GM18909 (cell line): ENCODE results near the gene STING1.

Experiments
- ATAC-seq: cut with Tn5 transposase; IDR thresholded peaks from one replicate; pipeline ENCODE4 v1.9.1; 2021; ENCODE audit warnings: mild to moderate bottlenecking; ENCODE audit not compliant: unreplicated experiment, poor library complexity

STING1 gene

DNA sequence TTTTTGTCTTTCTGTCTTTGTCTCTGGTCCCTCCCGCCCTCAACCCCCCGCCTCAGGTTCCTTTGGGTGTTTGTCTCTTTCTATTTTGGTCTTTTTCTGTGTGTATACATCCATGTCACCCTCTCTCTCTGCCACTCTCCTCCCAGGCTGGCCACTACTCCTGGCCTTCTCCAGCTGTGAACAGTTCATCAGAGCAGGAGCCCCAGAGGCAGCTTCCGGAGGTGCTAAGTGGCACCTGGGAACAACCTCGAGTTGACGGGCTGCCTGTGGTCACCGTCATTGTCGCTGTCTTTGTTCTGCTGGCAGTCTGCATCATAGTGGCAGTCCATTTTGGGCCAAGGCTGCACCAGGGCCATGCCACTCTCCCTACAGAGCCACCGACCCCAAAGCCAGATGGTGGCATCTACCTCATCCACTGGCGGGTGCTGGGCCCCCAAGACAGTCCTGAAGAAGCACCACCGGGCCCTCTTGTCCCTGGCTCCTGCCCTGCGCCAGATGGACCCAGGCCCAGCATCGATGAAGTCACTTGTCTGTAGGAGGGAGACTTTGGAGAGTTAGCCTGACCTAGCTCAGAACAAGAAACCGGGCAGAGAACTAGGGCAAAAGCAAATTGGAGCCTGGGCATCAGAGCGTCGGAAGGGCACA lies 10.1 kb downstream of the STING1 start:
- no peak for ATAC-seq

DNA sequence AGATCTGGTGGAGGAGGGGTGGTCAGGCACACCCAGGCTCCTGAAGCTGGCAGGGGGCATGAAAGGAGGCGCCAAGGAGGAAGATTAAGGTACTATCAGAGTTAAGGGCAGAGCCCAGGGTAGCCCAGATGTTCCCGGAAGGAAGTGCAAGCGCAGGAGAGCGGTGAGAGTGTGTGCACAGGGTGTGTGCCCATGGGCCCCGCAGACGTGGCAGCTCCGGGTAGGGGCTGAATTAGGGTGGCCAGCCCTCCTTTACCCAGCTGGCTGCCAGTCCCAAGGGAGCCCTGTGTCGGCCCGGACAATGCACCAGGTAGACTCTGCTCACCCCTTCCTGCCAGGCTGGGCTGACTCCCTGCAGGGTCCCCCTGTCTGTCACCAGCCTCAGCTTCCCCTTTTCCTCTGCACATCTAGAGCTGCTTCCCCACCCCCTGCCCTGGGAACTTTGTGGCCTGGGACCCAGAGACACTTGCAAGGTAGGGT lies 11.7 kb downstream of the STING1 start, which contains the start of gene SMIM33:
Gene SMIM33 (plus strand): TSS at position 184 of the 480 bp plus-strand sequence. CDS start 118 bp downstream, at position 302.
- ATAC-seq = peak; percentile 59

DNA sequence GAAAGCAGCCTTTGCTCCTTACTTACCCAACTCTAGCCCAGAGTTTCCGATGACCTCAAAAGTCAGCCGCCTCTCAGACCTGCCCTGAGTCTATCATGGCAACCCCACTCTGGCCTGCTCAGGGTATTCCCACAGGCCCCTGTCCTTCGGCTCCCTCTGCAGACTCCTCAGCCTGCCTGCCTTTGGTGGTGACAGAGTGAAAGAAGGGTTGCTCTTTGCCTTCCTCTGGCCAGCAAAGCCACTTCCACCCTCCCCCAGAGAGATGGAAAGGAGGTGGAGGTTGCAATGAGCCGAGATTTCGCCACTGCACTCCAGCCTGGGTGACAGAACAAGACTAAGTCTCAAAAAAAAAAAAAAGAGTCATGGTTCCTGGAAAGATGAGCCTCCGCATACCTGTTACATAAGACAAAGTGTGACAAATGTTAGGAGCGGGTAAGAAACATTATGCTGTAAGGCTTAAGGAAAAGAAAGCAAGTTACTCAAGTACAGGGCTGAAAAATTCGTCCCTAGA lies 14.1 kb downstream of the STING1 start:
- ATAC-seq = no peak

DNA sequence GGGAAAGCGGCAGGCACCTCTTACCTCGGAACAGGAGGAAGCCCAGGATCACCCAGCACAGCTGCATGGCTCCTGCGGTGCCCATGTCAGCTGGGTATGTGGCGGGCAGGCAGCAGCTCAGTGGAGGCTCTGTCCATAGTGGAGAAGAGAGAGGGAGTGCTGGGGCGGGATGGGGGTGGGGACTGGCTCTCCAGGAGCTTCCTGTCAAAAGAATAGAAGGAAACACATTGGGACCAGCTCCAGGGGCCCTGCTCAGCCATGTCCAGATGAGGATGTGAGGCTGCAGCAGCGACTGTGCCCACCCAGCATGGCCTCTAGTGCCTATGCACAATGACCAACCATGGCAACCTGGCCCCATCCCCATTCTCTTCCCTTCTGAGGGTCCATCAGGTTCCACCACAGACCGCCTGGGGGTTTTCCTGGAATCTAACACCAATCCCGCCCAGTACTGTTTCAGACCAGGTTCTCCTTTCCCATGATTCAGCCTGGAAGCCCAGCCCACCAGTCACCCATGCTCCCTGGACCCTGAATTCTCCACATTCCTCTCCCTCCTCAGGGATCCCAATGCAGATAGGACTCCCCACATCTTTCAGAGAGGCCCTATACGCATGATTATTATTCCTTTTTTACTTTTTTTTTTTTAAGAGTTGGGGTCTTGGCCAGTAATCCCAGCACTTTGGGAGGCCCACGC lies 19.8 kb downstream of the STING1 start, which contains the start of gene ECSCR:
Gene ECSCR (minus strand): TSS at position 158 of the 691 bp plus-strand sequence. CDS start 73 bp downstream, at position 85.
- no peak for ATAC-seq

DNA sequence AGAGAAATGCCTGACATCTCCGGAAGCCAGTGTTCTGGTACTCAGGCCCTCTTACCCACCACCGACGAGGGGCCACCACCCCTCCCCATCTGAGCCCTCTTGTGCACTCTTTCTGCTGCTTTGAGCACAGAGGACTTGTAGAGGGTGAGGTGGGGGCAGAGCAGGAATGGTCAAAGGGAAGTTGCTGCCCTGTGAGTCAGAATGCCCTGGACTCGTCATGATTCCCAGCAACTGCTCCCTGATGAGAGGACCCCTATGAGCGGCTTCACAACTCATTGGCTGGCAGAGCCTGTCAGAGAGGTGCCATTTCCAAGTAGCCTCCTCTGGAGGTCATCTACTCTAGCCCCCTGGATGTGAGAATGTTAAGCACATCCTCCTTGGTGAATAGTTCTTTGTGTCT lies 20.9 kb downstream of the STING1 start:
- ATAC-seq = no peak

DNA sequence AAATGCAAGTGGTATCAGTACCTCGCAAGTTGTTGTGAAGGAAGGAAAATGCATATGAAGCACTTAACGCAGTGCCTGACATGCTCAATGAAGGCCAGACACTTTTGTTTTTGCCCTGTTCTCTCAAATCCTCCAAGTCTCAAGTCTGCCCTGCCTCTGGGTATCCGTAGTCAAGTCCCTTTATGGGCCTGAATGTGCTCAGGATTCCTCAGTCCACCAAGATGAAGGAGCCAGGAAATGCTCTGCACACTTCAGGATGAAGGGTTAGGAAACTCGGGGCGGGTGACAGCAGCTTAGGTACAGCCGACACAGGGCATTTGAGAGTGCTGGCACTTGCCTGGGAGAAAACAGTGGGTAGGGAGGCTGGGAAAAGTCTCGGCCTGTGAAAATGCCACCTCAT lies 21.4 kb downstream of the STING1 start:
- no peak for ATAC-seq

DNA sequence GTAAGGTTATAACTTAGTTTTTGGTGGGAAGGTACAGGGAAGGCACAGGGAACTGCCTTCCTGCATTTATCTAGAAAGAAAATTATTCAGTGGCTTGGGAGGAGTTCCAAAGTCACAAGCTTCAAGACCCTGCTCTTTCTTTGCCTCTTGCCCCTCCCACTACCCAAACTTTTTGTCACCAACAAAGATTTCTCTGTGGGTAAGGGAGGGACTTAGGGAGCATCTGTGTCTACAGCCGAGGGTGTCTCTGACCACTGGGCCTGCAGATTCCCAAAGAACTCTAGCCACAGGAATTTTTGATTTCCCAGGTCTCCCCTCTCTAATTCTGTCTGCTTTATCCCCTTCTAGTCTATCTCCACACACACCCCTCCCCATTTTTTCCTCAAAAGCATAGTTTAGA lies 22.1 kb downstream of the STING1 start:
- ATAC-seq = no peak

DNA sequence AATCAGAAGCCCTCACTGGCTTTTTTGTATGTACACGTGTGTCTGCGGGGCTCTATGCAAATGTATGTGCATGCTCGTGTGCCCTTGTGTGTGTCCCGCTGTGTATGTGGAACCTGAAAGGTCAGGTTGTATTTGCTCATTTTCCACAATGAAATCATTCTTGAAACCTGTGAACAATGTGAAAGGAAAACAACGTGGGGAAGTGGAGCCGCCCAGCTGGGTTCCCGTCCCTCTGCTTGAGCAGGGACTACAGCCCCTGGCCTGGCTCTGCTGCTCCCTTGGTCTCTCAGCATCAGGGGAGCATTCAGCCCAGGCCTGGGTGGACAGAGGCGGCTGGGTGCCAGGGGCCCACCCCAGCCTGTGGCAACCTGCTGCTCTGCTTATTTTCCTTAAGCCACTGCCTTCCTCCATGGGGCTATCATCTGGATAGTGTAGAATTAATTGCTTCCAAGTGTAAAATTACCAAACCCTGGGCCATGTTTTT lies 23.1 kb downstream of the STING1 start:
- peak; percentile 38 for ATAC-seq

DNA sequence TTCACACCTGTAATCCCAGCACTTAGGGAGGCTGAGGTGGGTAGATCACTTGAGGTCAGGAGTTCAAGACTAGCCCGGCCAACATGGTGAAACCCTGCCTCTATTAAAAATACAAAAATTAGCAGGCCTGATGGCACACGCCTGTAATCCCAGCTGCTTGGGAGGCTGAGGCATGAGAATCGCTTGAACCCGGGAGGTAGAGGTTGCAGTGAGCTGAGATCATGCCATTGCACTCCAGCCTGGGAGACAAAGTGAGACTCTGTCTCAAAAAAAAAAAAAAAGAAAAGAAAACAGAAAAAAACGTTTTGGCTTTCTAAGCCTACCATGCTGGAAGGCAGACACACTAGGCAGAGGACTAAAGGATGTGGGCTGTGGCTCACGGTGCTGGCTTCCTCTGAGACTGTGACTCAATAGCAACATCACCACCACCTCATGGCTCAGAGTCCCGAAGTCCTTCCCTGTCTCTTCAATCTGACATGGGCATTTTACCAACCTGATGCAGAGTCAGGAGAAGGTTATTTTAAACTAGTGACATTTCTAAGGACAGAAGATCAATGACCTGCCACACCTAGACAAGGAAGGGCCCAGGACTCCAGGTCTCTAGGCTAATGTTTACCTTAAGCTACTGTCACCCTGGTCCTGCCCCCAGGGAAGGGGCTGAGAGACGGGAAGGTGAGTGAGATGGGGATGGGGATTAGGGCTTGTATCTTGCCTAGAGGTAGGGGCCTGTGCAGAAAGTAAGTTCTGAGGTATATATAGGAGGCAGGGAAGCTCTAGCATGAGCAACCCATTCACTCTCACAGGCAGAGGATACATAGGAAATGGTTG lies 23.8 kb downstream of the STING1 start:
- peak; percentile 60 for ATAC-seq

DNA sequence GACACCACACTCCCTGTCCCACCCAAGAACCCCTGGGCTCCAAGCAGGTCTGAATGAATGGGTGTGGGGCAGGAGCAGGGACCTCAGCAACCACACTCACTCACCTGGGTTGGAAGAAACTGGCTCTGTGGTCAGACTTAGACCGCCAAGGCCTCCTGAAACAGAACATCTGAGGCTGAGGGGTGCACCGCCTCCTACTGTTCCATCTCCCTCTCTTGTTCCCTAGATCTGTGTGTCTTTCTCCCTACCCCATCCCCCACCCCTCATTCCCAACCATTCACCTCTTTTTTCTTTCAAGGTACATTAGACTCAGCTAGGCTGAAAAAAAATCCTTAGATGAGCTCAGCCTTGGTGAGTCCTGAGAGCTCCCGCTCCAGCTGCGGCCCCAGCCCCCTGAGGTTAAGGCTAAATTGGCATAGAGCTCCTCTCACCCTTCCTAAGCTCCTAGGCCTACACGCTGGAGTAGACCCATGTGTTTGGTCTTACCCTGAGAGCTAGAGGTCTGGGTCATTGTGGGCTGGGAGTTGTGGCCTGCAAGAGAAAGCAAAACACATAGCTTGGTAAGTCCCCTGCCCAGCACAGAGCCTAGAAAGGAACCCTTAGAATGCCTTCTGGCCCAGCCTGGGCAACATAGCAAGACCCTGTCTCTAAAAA lies 24.8 kb downstream of the STING1 start:
- ATAC-seq = no peak

DNA sequence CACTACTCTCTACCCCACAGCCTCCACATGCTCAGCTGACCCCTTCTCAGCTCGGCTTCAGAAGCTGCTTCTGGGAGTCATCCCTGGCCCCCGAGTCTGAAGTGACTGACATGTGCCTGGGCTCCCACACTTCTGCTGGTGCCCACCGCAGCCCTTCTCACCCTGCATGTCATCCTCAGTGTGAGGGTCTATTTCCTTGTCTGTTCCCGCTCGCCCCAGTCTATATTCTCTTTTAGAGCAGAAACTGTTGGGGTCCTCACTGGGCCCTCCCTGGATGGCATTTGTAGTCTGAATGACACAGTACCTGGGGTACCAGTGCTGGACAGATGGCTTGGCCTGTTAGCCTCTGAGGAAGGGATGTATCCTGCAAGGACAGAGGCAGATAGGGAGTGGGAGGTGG lies 25.3 kb downstream of the STING1 start:
- no peak for ATAC-seq

DNA sequence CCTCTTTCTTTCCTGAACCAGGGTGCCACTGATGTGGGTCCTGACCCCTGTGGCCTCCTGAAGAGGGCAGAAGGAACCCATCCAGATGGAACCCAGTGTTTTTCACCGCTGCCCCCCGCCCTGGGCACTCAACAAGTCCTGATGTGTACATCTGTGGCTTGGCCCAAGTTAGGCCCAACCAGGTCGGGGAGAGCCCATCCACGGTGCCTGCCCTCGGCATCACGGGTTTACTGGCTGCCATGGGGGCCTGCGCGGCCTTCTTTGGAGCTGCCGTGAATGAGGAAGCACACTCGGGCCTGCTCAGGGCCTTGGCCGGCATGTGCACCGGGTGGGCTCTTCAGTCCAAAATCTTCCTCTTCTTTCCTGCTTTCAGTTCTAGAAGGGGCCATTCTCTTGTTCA lies 25.8 kb downstream of the STING1 start:
- ATAC-seq = no peak

DNA sequence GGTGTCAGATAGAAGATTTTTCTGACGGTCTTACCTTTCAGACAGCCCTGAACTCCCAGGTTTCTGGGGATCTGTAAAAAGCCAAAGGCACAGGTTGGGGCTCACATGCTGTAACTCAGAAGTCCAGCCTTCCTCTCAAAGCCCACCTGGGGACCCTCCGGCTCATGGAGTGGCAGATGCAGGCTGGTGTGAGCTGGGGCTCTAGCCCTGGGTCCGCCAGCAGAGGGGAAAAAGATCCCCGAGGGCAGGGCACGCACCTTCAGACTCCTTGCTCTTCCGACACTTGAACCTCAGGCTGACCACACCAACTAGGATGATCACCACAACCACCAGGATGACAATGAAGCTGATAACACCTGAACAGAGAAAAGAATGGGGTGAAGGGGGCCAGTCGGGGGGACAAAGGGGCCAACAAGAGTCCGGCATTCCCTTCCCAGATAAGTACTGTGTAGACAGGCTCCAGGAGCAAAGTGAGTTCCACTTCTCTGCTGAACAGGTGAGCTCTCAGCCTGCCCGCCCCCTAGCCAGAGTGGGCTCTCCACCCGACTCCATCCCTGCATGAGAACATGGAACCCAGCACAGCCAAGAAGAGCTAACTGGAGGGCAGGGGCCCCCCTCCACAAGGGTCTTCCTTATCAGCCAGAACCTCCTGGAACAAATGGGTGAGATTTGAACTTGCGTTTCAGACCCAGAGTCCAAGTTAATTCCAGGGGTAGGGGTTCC lies 27.8 kb downstream of the STING1 start:
- no peak for ATAC-seq

DNA sequence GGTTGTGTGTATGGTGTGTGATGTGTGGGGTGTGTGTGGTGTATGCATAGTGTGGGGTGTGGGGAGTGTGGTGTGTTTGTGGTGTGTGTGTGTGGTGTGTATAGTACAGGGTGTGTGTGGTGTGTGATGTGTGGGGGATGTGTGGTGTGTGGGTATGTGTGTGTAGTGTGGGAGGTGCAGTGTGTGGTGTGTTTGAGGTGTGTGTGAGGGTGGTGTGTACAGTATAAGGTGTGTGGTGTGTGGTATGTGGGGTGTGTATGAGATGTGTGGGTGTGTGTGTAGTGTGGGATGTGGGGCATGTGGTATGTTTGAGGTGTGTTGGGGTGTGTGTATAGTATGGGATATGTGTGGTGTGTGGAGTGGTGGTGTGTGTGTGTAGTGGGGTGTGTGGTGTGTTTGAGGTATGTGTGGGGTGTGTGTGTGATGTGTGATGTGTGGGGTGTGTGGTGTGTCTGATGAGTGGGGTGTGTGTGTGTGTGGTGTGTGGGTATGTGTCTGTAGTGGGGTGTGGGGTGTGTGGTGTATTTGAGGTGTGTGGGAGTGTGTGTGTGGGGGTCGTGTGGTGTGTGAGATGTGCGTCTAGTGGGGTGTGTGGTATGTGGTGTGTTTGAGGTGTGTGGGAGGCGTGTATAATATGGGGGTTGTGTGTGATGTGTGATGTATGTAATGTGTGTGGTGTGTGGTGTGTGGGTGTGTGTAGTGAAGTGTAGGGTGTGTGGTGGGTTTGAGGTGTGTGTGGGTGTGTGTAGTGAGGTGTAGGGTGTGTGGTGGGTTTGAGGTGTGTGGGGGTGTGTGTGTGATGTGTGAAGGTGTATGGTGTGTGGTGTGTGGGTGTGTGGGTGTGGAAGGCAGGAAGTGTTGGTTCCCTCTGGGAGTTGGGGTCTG lies 28.6 kb downstream of the STING1 start:
- ATAC-seq = no peak

DNA sequence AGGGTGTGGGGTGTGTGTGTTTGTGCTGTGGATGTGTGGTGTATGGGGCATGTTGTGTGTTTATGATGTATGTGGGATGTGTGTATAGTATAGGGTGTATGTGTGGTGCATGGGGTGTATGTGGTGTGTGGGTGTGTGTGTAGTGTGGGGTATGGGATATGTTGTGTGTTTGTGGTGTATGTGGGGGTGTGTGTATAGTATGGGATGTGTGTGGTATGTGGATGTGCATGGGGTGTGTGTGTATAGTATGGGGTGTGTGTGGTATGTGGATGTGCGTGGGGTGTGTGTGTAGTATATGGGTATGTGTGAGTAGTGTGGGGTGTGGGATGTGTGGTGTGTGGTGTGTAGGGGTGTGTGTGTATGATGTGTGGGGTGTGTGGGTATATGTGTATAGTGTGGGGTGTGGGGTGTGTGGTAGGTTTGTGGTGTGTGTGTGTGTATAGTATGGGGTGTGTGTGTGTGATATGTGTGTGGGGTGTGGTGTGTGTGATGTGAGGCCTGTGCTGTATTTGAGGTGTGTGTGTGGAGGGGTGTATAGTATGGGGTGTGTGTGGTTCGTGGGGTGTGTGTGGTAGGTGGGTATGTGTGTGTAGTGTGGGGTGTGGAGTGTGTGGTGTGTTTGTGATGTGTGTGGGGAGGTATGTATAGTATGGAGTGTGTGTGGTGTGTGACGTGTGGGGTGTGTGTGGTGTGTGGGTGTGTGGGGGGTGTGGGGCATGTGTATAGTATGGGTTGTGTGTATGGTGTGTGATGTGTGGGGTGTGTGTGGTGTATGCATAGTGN lies 30.5 kb downstream of the STING1 start:
- ATAC-seq = no peak

DNA sequence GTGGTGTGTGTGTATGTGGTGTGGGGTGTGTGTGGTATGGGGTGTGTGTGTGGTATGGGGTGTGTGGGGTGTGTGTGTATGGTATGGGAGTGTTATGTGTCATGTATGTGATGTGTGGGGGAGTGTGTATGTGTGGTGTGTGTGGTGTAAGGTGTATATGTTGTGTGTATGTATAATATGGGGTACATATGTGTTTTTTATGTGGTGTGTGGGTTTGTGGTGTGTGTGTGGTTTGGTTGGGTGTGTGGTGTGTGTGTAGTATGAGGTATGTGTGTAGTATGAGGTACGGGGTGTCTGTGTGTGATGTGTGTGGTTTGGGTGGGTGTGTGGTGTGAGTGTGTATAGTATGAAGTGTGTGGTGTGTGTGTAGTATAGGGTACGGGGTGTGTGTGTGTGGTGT lies 31.4 kb downstream of the STING1 start:
- no peak for ATAC-seq

DNA sequence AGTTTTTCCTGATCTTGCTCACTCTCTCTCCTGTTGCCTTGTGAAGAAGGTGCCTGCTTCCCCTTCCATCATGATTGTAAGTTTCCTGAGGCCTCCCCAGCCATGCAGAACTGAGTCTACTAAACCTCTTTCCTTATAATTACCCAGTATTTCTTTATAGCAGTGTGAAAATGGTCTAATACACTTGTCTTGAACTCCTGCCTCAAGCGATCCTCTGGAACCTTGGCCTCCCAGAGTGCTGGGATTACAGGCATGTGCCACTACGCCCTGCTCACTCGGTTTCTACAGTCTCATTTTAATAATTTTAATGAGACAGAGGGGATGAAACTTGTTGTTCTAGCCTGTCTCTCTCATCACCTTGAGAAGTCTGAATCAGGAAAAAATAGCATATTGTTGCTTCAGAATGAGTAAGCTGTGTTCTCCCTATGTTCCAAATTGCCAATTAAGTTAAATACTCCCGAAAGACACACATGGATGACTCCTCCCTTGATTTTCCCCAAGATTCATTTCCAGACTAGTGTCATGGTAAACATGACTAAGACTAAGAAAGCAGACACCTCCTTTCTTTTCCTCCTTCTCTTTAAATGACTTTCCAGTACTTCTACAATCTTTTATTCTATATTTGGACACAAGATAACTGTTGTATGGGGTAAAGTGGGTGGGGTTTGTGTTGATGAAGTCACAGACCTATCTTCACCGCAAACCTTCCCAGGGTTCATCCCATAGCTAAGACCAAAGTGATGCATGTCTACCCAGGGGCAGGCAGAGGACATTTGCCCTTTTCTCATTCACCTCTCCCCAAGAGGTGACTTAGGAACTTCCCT lies 35.4 kb downstream of the STING1 start:
- no peak for ATAC-seq
